Measurements from ENCODE around the gene QARS1.

QARS1 gene

GRCh38 chr3:49076116-49076515 is 28.4 kb downstream of the QARS1 start:
- in situ Hi-C loops (cut with MboI; ENCODE audit: low pct_unique_long_range_greater_than_20kb, low sequenced_read_pairs) = no loop called here
- no peak for DNase-seq

GRCh38 chr3:49058011-49058410 is 46.5 kb downstream of the QARS1 start:
- no peak for DNase-seq

GRCh38 chr3:49057268-49057667 is 47.3 kb downstream of the QARS1 start:
- no peak for DNase-seq
- in situ Hi-C loops (cut with MboI; ENCODE audit: low pct_unique_long_range_greater_than_20kb, low sequenced_read_pairs) = no loop called here

More at GRCh38 chr3:49058011-49058410, 46.5 kb downstream of the QARS1 start:
- in situ Hi-C loops (cut with MboI; ENCODE audit: low pct_unique_long_range_greater_than_20kb, low sequenced_read_pairs) = no loop called here

- in situ Hi-C loops (cut with MboI; ENCODE audit: low pct_unique_long_range_greater_than_20kb, low sequenced_read_pairs) = no loop called here
- DNase-seq = no peak
These were observed 50.2 kb downstream of the QARS1 start for GRCh38 chr3:49054344-49054862.

GRCh38 chr3:49053543-49053942 is 51.0 kb downstream of the QARS1 start:
- DNase-seq = no peak
- in situ Hi-C loops (cut with MboI; ENCODE audit: low pct_unique_long_range_greater_than_20kb, low sequenced_read_pairs) = no loop called here
